Natural killer cell (primary cell): Measurements from ENCODE around the gene NDE1. TPM values are rescaled to one million over a fixed set of nuclear protein-coding genes. Genes with fewer than 3 reads are reported as not detected.

Experiments
- ATAC-seq, 3 donors: fragments of 150-1000 bp in 2 of 3; fragments of 200-7000 bp in 1 of 3; cut with Tn5 transposase; 1 replicate in 1 of 3; 2 replicates in 2 of 3; pipeline ENCODE4 v1.10.0; 2021; ENCODE audit warnings: mild to moderate bottlenecking in 2 of 3, moderate library complexity in 2 of 3
- DNase-seq, 2 donors: peaks; one replicate each; pipeline versions ENCODE4 v3.0.0 to v3.0.0-alpha.2; 2013 to 2021; ENCODE audit warnings: mixed read lengths in 1 of 2
- H3K27ac ChIP-seq: one replicate; pipeline ENCODE4 v1.5.1; 2013; ENCODE audit warnings: mild to moderate bottlenecking, low read length
- H3K27me3 ChIP-seq: one replicate; pipeline ENCODE4 v1.6.1; 2013; ENCODE audit warnings: low read length; ENCODE audit not compliant: control insufficient read depth, insufficient read depth
- H3K36me3 ChIP-seq: one replicate; pipeline ENCODE4 v1.6.1; 2013; ENCODE audit warnings: low read length; ENCODE audit not compliant: control insufficient read depth, insufficient read depth
- H3K4me1 ChIP-seq: one replicate; pipeline ENCODE4 v1.6.1; 2013; ENCODE audit warnings: low read length; ENCODE audit not compliant: control insufficient read depth, insufficient read depth
- H3K4me3 ChIP-seq: one replicate; pipeline ENCODE4 v1.5.1; 2013; ENCODE audit warnings: low read length
- H3K9me3 ChIP-seq: one replicate; pipeline ENCODE4 v1.6.1; 2013; ENCODE audit warnings: low read length; ENCODE audit not compliant: control insufficient read depth, insufficient read depth
- H3K27ac Mint-ChIP-seq, 2 donors: one replicate each; pipeline ENCODE4 v1.8.0; 2022; ENCODE audit warnings: mild to moderate bottlenecking in 2 of 2, mixed read lengths in 2 of 2, moderate library complexity in 1 of 2
- H3K27me3 Mint-ChIP-seq, 2 donors: one replicate each; pipeline ENCODE4 v1.8.0; 2022; ENCODE audit warnings: low read depth in 2 of 2, mixed read lengths in 2 of 2
- H3K36me3 Mint-ChIP-seq: one replicate; pipeline ENCODE4 v1.8.0; 2022; ENCODE audit warnings: mixed read lengths
- H3K4me1 Mint-ChIP-seq, 2 donors: one replicate each; pipeline ENCODE4 v1.8.0; 2022; ENCODE audit warnings: mixed read lengths in 2 of 2
- H3K4me3 Mint-ChIP-seq: one replicate; pipeline ENCODE4 v1.8.0; 2022; ENCODE audit warnings: mild to moderate bottlenecking, moderate library complexity, mixed read lengths
- H3K9me3 Mint-ChIP-seq, 2 donors: one replicate each; pipeline ENCODE4 v1.8.0; 2022; ENCODE audit warnings: mixed read lengths in 2 of 2
- WGBS: methylation state at CpG from one replicate; pipeline ENCODE4 v1.1.7; 2013; ENCODE audit warnings: missing lambda C conversion rate; ENCODE audit not compliant: insufficient coverage; 5-methylcytosine and 5-hydroxymethylcytosine counted together
- intact Hi-C: fragments of 100-400 bp; cut with micrococcal nuclease; formaldehyde crosslinking; loops from one replicate; pipeline ENCODE4 v1.14.2; 2022
- total RNA-seq, 4 donors: library from RNA; stranded (reverse); fragments of 120-200 nt in 1 of 4; gene quantifications; one replicate each; pipeline versions ENCODE4 v1.2.3 to v1.2.4, GENCODE V29; 2013 to 2022
- TF ChIP-seq, protein P1 (sequence below): fragments of 200-600 bp; IDR thresholded peaks from one replicate; pipeline ENCODE4 v1.8.0; 2022; ENCODE audit warnings: antibody characterized with exemption

The NDE1 gene
- total RNA-seq, 3 donors from 2014 or later (not counting 1 experiment from before 2014, with no cell fraction given): 104 to 118 (median 114) TPM

DNA sequence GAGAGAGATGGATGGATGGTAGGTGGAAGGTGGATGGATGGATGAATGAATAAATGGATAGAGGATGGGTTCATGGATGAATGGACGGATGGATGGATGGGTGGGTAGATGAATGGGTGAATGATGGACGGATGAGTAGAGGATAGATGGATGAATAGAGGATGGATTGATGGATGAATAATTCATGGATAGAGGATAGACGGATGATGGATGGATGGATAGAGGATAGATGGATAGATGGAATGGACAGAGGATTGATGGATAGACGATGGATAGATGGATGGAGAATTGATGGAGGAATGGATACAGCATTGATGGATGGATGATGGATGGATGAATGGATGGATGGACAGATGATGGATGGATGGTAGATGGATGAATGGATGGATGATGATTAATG lies 115.1 kb downstream of the NDE1 start:
- peaks cover 0 to 9% of the 10 kb centered on the region in 2 donors for H3K27me3 Mint-ChIP-seq
- Histone ChIP-seq H3K9me3 (no peaks in the 10 kb centered on the region), H3K36me3 (no peaks in the 10 kb centered on the region), H3K27me3 (no peaks in the 10 kb centered on the region), H3K27ac (no peak overlapping the region), H3K4me3 (no peak overlapping the region), H3K4me1 (no peaks in the 10 kb centered on the region)
- H3K4me3 Mint-ChIP-seq: no peak overlapping the region
- no peak for DNase-seq
- H3K9me3 Mint-ChIP-seq: no peaks in the 10 kb centered on the region
- ATAC-seq: no peak
- WGBS: 91% methylated on average over 4 of the region's 4 CpGs
- intact Hi-C loops: loop anchor here (5.0 kb wide), 1 partner anchor 57 kb away; no protein-coding TSS in a partner anchor
- no peaks in the 10 kb centered on the region for H3K36me3 Mint-ChIP-seq
- H3K27ac Mint-ChIP-seq: no peak overlapping the region
- TF ChIP-seq, protein P1, sequence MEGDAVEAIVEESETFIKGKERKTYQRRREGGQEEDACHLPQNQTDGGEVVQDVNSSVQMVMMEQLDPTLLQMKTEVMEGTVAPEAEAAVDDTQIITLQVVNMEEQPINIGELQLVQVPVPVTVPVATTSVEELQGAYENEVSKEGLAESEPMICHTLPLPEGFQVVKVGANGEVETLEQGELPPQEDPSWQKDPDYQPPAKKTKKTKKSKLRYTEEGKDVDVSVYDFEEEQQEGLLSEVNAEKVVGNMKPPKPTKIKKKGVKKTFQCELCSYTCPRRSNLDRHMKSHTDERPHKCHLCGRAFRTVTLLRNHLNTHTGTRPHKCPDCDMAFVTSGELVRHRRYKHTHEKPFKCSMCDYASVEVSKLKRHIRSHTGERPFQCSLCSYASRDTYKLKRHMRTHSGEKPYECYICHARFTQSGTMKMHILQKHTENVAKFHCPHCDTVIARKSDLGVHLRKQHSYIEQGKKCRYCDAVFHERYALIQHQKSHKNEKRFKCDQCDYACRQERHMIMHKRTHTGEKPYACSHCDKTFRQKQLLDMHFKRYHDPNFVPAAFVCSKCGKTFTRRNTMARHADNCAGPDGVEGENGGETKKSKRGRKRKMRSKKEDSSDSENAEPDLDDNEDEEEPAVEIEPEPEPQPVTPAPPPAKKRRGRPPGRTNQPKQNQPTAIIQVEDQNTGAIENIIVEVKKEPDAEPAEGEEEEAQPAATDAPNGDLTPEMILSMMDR: no peak
- peaks cover 0 to 4% of the 10 kb centered on the region in 2 donors for H3K4me1 Mint-ChIP-seq

DNA sequence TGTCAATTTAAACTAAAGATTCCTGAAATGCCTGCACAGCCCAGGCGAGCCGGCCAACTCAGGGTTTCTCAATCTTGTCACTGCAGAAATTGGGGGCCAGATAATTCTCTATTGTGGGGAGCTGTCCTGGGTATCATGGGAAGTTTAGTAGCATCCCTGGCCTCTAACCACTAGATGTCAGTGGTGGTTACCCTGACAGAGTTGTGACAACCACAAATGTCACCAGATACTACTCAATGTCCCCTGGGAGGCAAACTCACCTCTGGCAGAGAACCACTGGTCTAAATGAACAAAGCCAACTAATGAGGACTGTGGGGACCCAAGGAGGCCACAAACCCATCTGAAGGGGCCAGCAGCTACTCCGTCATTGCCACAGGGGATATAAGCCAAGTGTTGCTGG lies 115.8 kb downstream of the NDE1 start:
- H3K4me3 Mint-ChIP-seq: no peak overlapping the region
- no peaks in the 10 kb centered on the region for H3K9me3 ChIP-seq
- no peaks in the 10 kb centered on the region for H3K36me3 ChIP-seq
- WGBS: 48% methylated on average over 3 of the region's 3 CpGs
- peak; percentile 72 to 87 (median 76) for ATAC-seq
- no peaks in the 10 kb centered on the region for H3K9me3 Mint-ChIP-seq
- H3K27ac Mint-ChIP-seq: no peak overlapping the region
- H3K4me1 ChIP-seq: no peaks in the 10 kb centered on the region
- intact Hi-C loops: loop anchor here (1.0 to 5.0 kb wide), 2 partner anchors 56 to 361 kb away; no protein-coding TSS in a partner anchor
- H3K27me3 Mint-ChIP-seq: peaks cover 0 to 9% of the 10 kb centered on the region in 2 donors
- H3K36me3 Mint-ChIP-seq: no peaks in the 10 kb centered on the region
- peak in 1 of 2 donors; percentile 64 for DNase-seq
- no peak overlapping the region for H3K4me3 ChIP-seq
- H3K4me1 Mint-ChIP-seq: peaks cover 0 to 4% of the 10 kb centered on the region in 2 donors
- H3K27me3 ChIP-seq: no peaks in the 10 kb centered on the region
- no peak overlapping the region for H3K27ac ChIP-seq
- TF ChIP-seq, protein P1: peak; percentile 32

DNA sequence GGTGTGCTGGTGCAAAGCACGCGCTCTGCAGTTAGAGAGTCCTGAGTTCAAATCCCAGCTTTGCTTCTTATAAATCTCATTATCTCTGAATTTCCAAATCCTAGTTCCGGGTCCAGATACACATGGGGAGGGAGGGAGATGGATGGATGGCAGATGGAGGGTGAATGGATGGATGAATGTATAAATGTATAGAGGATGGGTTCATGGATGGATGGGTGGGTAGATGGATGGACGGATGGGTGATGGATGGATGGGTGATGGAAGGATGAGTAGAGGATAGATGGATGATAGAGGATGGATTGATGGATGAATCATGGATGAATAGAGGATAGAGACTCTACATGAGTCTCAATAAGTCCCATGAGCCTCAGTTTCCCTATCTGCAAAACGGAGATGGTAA lies 116.9 kb downstream of the NDE1 start:
- no peak overlapping the region for H3K4me3 ChIP-seq
- intact Hi-C loops: loop anchor here (1.0 to 5.0 kb wide), 2 partner anchors 55 to 360 kb away; no protein-coding TSS in a partner anchor
- Mint-ChIP-seq H3K4me3 (no peak overlapping the region), H3K4me1 (peaks cover 0 to 4% of the 10 kb centered on the region in 2 donors), H3K36me3 (no peaks in the 10 kb centered on the region), H3K27ac (no peak overlapping the region), H3K27me3 (peaks cover 0 to 9% of the 10 kb centered on the region in 2 donors), H3K9me3 (no peaks in the 10 kb centered on the region)
- H3K9me3 ChIP-seq: no peaks in the 10 kb centered on the region
- H3K27ac ChIP-seq: no peak overlapping the region
- no peaks in the 10 kb centered on the region for H3K4me1 ChIP-seq
- no peaks in the 10 kb centered on the region for H3K27me3 ChIP-seq
- 95% methylated on average over 5 of the region's 5 CpGs for WGBS
- no peak for DNase-seq
- no peaks in the 10 kb centered on the region for H3K36me3 ChIP-seq
- TF ChIP-seq, protein P1: no peak
- no peak for ATAC-seq

DNA sequence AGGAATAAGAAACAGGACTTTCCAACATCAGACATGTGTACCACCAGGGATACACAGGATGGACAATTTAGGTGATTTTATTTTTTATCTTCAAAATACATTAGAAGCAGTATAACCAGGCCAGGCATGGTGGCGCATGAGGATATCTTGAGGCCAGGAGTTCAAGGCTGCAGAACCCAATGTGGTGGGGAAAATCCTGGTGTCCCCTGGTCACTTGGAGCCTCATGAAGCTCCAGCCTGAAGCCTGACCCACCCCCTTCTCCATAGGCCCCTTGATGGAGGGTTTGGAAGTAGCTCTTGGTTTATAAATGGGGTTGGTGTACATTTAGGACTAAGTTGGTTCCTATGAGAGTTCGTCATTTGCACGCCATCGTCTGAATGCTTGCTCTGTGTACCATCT lies 118.2 kb downstream of the NDE1 start:
- ATAC-seq: no peak
- H3K27ac ChIP-seq: no peak overlapping the region
- H3K4me1 ChIP-seq: no peaks in the 10 kb centered on the region
- no peak overlapping the region for H3K4me3 ChIP-seq
- 100% methylated on average over 3 of the region's 4 CpGs for WGBS
- TF ChIP-seq, protein P1: no peak
- H3K27me3 ChIP-seq: no peaks in the 10 kb centered on the region
- H3K36me3 Mint-ChIP-seq: no peaks in the 10 kb centered on the region
- no peak overlapping the region for H3K27ac Mint-ChIP-seq
- intact Hi-C loops: loop anchor here (5.0 kb wide), 1 partner anchor 54 kb away; no protein-coding TSS in a partner anchor
- peaks cover 0 to 4% of the 10 kb centered on the region in 2 donors for H3K4me1 Mint-ChIP-seq
- H3K9me3 Mint-ChIP-seq: no peaks in the 10 kb centered on the region
- H3K36me3 ChIP-seq: no peaks in the 10 kb centered on the region
- no peaks in the 10 kb centered on the region for H3K9me3 ChIP-seq
- peaks cover 0 to 6% of the 10 kb centered on the region in 2 donors for H3K27me3 Mint-ChIP-seq
- no peak overlapping the region for H3K4me3 Mint-ChIP-seq
- no peak for DNase-seq
